MG63 (cell line): ENCODE measurements around the gene CNP. TPM values are rescaled to one million over a fixed set of nuclear protein-coding genes. Genes with fewer than 3 reads are reported as not detected.
A peak's percentile ranks its signal among the peaks of the same experiment; 100 is the strongest.
"Not testable (repeated sequence)": the region's sequence is repeated elsewhere in the genome, so short reads cannot be mapped to it uniquely, and the experiment has no call there.

Experiments
- DNase-seq: peaks from one replicate; pipeline ENCODE4 v3.0.0-alpha.2; 2020
- H3K27me3 ChIP-seq: fragments of 250-450 bp; sonication (Bioruptor Pico); 2 replicates; pipeline ENCODE4 v1.5.1; 2020; ENCODE audit warnings: mild to moderate bottlenecking, moderate library complexity
- H3K36me3 ChIP-seq: fragments of 250-450 bp; sonication (Bioruptor Pico); 2 replicates; pipeline ENCODE4 v1.5.1; 2020; ENCODE audit warnings: mild to moderate bottlenecking, moderate library complexity
- H3K4me3 ChIP-seq: fragments of 250-450 bp; sonication (Bioruptor Pico); 2 replicates; pipeline ENCODE4 v1.5.1; 2020; ENCODE audit warnings: mild to moderate bottlenecking, moderate library complexity
- H3K9me3 ChIP-seq: fragments of 250-450 bp; sonication (Bioruptor Pico); 2 replicates; pipeline ENCODE4 v1.5.1; 2020; ENCODE audit warnings: mild to moderate bottlenecking, moderate library complexity
- total RNA-seq: library from RNA; depleted of rRNA; stranded (reverse); fragments of >200 nt; shearing (Covaris generic); gene quantifications from 2 replicates; pipeline ENCODE4 v1.2.3, GENCODE V29; 2014; ENCODE audit warnings: low replicate concordance

Gene CNP
- total RNA-seq, 1 experiment from 2014 or later: 97.2 TPM

GRCh38 chr17:41982026-41982760 lies 15.6 kb downstream of the CNP start:
- Histone ChIP-seq H3K27me3 (no peaks in the 10 kb centered on the region), H3K36me3 (peaks cover 84% of the 10 kb centered on the region), H3K9me3 (no peaks in the 10 kb centered on the region), H3K4me3 (no peak overlapping the region)
- DNase-seq: no peak

DNA sequence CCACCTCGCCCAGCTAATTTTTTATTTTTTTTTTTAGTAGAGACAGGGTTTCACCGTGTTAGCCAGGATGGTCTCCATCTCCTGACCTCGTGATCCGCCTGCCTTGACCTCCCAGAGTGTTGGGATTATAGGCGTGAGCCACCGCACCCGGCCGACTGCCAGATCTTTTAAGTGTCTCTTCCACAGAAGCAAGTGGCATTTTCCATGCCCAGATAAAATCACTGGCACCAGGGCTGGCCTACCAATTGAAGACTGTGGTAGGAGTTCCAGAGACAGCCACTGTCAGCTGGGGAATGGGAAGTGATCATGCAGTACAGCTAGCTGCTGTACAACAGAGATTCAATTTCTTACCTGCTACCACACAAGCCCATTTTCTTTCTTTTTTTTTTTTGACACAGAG lies 17.9 kb downstream of the CNP start:
- no peak for DNase-seq
- Histone ChIP-seq H3K9me3 (no peaks in the 10 kb centered on the region), H3K36me3 (peaks cover 92% of the 10 kb centered on the region), H3K4me3 (no peak overlapping the region), H3K27me3 (no peaks in the 10 kb centered on the region)

- Histone ChIP-seq H3K27me3 (no peaks in the 10 kb centered on the region), H3K9me3 (no peaks in the 10 kb centered on the region), H3K36me3 (peaks cover 94% of the 10 kb centered on the region), H3K4me3 (no peak overlapping the region)
- DNase-seq: no peak
These were observed 19.3 kb downstream of the CNP start for GRCh38 chr17:41985919-41986318.

DNA sequence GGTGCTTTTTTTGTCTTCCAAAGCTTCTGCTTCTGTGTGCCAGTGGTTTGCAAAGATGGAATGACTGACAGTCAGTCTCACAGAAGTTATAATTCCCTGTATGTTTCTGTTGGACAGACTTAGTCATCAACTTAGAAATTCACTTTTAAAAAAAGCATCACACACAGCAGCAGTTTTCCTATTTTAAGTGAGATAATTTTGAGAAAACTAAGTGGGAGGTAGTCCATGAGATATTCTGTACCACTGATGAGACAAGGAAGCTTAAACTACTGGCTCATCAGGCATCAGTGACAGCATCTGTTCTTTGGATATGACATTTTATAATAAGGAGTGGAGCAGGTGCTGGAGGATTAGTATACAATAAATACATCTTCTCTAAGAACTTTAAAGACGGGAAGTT lies 20.0 kb downstream of the CNP start:
- Histone ChIP-seq H3K36me3 (peaks cover 94% of the 10 kb centered on the region), H3K27me3 (no peaks in the 10 kb centered on the region), H3K4me3 (no peak overlapping the region), H3K9me3 (no peaks in the 10 kb centered on the region)
- DNase-seq: no peak

GRCh38 chr17:41987642-41988041 lies 21.0 kb downstream of the CNP start:
- Histone ChIP-seq H3K4me3 (no peak overlapping the region), H3K36me3 (peaks cover 94% of the 10 kb centered on the region), H3K9me3 (no peaks in the 10 kb centered on the region), H3K27me3 (no peaks in the 10 kb centered on the region)
- DNase-seq: no peak

GRCh38 chr17:41988418-41988817 lies 21.8 kb downstream of the CNP start:
- Histone ChIP-seq H3K4me3 (no peak overlapping the region), H3K9me3 (no peaks in the 10 kb centered on the region; the same call in 1 of the 2 replicates), H3K36me3 (peaks cover 94% of the 10 kb centered on the region), H3K27me3 (no peaks in the 10 kb centered on the region)
- DNase-seq: no peak

DNA sequence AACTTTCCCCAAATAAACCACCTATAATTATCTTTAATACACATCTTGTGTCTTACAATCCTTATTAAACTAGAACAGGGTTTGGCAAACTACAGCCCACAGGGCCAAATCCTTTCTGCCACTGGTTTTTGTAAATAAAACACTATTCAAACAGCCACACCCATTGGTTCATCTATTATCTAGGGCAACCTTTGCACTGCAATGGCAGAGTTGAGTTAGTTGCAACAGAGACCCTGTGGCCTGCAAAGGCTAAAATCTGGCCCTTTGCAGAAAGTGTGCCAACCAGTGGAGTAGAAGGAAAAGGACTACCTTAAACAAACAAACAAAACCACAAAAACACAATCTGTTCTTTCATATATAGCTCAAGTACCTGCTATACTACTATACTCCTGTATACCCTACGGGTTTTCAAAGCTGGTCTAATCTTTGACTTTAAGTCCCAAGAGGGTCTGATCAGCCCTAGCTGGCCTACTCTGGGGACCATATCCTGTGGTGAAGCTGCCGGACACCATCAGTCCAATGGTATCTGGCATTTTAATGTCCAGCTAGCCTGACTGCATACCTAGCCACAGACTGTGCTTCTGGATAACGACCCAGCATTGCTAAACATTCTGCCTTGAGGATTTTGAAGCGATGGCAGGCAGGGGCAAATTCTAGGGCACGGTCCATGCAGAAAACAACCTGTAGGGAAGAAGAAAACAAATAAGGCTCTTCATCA lies 23.3 kb downstream of the CNP start:
- no peak for DNase-seq
- Histone ChIP-seq H3K9me3 (no peaks in the 10 kb centered on the region; the same call in 1 of the 2 replicates), H3K4me3 (no peak overlapping the region), H3K36me3 (peaks cover 96% of the 10 kb centered on the region), H3K27me3 (no peaks in the 10 kb centered on the region)

GRCh38 chr17:41992576-41992975 lies 26.0 kb downstream of the CNP start:
- Histone ChIP-seq H3K4me3 (no peak overlapping the region), H3K36me3 (peaks cover 98% of the 10 kb centered on the region), H3K27me3 (no peaks in the 10 kb centered on the region), H3K9me3 (no peaks in the 10 kb centered on the region; the same call in 1 of the 2 replicates)
- DNase-seq: no peak

- H3K36me3 ChIP-seq: peaks cover 93% of the 10 kb centered on the region
- H3K27me3 ChIP-seq: no peaks in the 10 kb centered on the region
- no peak overlapping the region for H3K4me3 ChIP-seq
- no peaks in the 10 kb centered on the region; the same call in 1 of the 2 replicates for H3K9me3 ChIP-seq
- no peak for DNase-seq
These were observed 30.2 kb downstream of the CNP start for GRCh38 chr17:41996855-41997164.

GRCh38 chr17:41998497-41998896 lies 31.9 kb downstream of the CNP start:
- Histone ChIP-seq H3K9me3 (no peaks in the 10 kb centered on the region; the same call in 1 of the 2 replicates), H3K36me3 (peaks cover 93% of the 10 kb centered on the region), H3K27me3 (no peaks in the 10 kb centered on the region), H3K4me3 (no peak overlapping the region)
- DNase-seq: no peak

DNA sequence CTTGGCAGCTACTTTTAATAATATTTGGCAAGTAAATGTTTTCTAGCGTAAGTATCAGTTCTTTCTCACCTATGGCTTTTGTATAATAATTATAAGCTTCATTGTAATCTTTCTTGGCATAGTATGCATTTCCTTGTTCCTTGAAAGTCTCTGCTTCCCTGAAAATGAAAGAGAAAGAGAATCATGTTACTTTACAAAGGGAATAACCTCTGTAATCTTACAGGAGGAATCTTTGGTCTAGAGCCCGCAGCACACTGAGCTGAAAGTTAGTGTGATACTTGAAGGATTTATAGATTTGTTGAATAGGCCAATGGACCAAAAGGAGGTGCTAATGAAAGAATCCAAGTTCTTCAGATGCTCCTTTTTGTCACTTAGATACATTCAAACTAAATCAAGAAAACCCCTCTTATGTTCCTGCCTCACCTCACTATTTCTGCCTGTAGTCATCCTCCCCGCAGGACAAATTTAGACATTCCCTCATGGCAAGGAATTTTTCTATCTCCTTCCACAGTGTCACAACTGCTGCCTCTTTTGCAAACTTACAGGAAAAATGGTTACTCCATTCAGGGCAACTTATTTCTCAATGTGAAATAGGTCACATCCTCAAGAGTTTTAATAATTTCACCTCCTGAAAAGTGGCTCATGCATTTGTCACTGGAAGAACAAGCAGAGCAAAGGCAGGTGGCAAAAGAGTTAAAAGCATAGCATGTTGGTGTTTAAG lies 34.0 kb downstream of the CNP start:
- no peak overlapping the region for H3K4me3 ChIP-seq
- H3K9me3 ChIP-seq: no peaks in the 10 kb centered on the region
- H3K36me3 ChIP-seq: peaks cover 82% of the 10 kb centered on the region
- H3K27me3 ChIP-seq: no peaks in the 10 kb centered on the region
- no peak for DNase-seq

DNA sequence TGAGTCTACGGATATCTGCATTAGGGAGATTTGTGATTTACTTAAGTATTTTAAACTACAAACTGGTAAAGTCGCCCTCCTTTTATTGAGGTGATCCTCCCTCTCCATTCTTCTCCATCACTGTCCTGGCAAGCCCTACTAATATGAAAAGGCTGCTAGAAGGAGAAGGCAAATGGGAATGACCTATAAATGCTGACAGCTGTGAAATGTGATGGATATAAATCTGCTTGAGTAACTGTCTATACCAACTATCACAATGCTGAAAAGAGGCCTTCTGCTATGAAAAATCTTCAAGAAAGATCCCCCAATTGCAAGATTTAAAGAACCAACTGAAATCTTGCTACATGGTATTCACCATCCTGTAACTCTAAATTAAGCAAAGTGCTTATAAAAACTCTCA lies 35.1 kb downstream of the CNP start:
- Histone ChIP-seq H3K4me3 (no peak overlapping the region), H3K27me3 (no peaks in the 10 kb centered on the region), H3K9me3 (no peaks in the 10 kb centered on the region), H3K36me3 (peaks cover 71% of the 10 kb centered on the region)
- no peak for DNase-seq

- H3K36me3 ChIP-seq: peaks cover 65% of the 10 kb centered on the region
- no peak overlapping the region for H3K4me3 ChIP-seq
- DNase-seq: no peak
- no peaks in the 10 kb centered on the region for H3K9me3 ChIP-seq
- no peaks in the 10 kb centered on the region for H3K27me3 ChIP-seq
These were observed 35.7 kb downstream of the CNP start for GRCh38 chr17:42002175-42002791.

- no peak for DNase-seq
- no peak overlapping the region for H3K4me3 ChIP-seq
- H3K9me3 ChIP-seq: no peaks in the 10 kb centered on the region
- H3K36me3 ChIP-seq: peaks cover 60% of the 10 kb centered on the region
- no peaks in the 10 kb centered on the region for H3K27me3 ChIP-seq
These were observed 36.3 kb downstream of the CNP start for GRCh38 chr17:42002792-42003301.

DNA sequence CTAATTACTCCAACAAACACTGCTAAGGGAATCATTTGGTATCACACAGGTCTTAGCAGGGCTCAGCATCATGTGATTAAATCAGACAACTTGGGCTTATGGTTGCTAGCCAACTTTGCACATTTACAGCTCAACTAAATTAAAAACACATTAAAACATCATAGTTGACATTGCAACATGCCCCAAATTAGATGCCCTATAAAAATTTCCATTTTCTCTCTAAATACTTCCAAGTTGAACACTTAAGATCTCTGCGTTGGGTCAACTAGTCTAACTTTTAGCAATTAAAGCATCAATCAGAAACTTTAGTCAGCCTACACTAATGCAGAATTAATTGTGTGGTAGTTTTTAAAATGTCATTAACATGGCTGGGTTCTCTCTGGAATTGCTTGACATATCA lies 38.6 kb downstream of the CNP start:
- Histone ChIP-seq H3K9me3 (no peaks in the 10 kb centered on the region), H3K36me3 (peaks cover 56% of the 10 kb centered on the region)
- DNase-seq: no peak

GRCh38 chr17:42009170-42009569 lies 42.6 kb downstream of the CNP start:
- no peak for DNase-seq
- H3K27me3 ChIP-seq: no peaks in the 10 kb centered on the region
- no peak overlapping the region for H3K4me3 ChIP-seq
- H3K9me3 ChIP-seq: no peaks in the 10 kb centered on the region
- H3K36me3 ChIP-seq: peaks cover 38% of the 10 kb centered on the region

More for the DNA sequence above, 38.6 kb downstream of the CNP start:
- no peak overlapping the region for H3K4me3 ChIP-seq
- no peaks in the 10 kb centered on the region for H3K27me3 ChIP-seq

DNA sequence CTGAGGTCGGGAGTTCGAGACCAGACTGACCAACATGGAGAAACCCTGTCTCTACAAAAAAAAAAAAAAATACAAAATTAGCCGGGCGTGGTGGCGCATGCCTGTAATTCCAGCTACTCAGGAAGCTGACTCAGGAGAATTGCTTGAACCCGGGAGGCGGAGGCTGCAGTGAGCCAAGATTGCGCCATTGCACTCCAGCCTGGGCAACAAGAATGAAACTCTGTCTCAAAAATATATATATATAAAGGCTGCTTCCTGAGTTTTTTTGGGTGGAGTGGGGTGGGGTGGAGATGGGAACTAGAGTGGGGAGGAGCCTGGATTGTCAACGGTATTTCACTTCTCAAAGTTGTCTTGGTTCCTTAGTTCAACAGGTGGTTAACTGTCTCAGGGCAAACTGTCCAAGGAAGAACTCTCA lies 43.7 kb downstream of the CNP start:
- H3K9me3 ChIP-seq, H3K27me3 ChIP-seq, H3K4me3 ChIP-seq: not testable (repeated sequence)
- DNase-seq: peak; percentile 41
- peaks cover 39% of the 10 kb centered on the region for H3K36me3 ChIP-seq
